Inflammatory macrophage treated with lipopolysaccharide for 1 hour (primary cell): ENCODE measurements around the gene POLA1.

Experiments
- DNase-seq, 2 donors: peaks; one replicate each; pipeline ENCODE4 v3.0.0-alpha.2; 2020 to 2022

POLA1 gene

DNA sequence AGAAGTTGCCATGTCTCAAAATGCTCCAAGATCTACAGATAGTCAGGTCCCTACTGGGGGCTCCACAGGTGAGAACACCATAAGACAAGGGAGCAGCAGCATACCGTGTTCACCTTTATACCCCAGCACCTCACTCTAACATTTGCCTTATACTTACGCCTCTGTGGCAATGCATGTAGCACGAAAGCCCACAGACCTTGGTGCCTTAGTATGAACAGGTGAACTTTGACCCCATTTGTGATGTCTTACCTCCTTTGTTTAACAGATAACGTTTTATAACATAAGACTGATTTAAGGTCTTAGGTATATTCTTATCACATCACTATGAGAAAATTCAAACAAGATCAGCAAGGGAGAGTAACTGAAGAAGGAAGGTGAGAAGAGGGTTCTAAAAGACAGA is 193.2 kb downstream of the POLA1 start:
- no peak for DNase-seq

DNA sequence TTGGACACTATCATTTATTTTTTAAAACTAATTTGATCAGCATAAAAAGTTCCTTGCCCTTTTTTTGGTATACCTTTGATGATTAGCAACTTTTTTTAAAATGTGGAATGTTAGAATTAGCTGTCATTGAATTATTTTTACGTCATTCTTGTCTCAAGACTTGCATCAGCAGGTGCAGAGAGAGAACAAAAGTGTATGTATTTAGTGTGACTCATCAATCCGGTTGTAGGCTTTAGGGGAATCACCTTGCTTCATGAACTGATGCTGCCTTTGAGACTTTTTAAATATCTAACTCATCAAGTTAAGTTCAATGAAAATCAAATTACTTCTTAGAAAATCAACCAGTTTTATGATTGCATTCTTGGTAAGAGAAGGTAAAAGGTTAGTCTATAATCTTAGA is 197.0 kb downstream of the POLA1 start:
- no peak for DNase-seq

DNA sequence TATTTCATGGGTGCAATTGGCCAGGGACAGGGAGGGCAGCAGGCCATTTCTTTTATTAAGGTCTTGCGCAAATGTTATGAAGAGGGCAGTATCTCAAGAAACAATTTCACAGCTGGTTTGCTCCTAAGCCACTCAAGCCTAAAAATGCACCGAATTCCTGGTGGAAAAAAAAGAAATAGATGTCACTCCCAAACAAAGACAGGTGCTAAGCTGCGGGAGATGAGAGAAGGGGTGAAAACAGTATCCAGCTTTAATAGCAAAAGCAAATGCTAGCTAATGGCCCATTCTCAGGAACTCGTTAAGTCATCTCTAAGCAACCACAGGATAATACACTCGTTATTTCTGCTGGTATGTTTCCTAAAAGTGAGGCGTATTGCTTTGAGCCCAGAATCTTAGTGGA is 205.7 kb downstream of the POLA1 start:
- DNase-seq, result no peak

DNA sequence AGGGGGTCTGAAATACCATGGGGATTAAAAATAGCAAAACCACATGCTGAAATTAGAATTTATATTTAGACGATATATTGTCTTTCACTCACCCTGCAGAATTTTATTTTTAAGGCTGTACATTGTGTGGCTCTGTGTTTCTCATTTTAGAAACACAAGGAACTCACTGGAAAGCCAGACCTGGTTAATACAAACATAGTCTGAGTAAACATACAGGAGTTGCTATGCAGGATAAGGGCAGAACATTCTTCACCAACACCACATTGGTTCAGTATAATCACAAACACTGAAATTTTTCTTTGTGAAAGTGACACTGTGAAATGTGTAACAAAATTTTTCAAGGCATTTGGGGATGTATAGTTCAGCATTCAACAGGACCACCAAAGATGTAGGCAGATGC is 206.5 kb downstream of the POLA1 start:
- no peak for DNase-seq

DNA sequence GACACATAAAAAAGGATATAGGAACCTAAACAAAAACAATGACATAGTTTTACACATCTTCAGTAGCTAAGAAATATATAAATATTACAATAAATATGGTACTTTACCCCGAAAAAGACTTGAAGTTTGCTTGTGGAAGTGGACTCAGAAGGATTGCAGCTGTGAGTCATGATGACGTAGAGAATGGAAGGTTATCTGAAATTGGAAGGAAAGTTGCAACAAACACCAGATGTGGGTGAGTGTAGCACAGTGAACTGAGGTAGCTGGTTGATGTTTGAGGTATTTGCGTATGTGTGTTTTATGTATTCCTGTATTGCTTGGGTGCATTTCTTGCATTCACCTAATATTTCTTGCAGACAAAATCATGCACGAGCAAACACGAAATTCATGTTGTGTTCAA is 209.1 kb downstream of the POLA1 start:
- no peak for DNase-seq

DNA sequence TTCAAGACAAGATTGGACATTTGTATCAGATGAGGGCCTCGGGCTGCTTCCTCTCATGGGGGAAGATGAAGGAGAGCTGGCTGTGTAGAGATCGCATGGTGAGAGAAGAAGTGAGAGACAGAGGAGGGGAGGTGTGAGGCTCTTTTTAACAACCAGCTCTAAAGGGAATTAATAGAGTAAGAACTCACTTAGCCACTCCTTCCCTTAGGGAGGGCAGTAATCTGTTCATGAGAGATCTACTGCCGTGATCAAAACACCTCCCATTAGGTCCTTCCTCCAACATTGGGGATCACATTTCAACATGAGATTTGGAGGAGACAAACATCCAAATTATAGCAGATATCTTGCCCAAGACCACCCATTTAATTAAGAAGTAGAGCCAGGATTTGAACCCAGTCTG is 225.0 kb downstream of the POLA1 start:
- no peak for DNase-seq

DNA sequence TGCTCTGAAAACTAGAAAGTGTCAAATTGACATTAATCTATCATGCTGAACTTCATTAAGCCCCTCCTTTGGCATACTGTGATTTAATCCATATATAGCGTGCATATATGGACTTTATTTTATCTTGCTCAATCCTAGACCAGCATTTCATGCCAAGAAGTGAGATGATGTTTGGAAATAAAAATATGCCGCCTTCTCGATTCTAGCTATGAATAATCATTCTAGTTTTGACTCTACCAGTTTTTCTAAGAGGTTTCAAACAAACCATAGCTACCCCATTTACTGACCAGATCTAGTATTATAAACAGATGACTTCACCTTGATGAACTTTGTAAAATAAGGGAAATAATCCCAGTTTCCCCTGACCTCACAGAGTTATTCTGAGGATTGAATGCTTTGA is 227.1 kb downstream of the POLA1 start:
- DNase-seq, result no peak

DNA sequence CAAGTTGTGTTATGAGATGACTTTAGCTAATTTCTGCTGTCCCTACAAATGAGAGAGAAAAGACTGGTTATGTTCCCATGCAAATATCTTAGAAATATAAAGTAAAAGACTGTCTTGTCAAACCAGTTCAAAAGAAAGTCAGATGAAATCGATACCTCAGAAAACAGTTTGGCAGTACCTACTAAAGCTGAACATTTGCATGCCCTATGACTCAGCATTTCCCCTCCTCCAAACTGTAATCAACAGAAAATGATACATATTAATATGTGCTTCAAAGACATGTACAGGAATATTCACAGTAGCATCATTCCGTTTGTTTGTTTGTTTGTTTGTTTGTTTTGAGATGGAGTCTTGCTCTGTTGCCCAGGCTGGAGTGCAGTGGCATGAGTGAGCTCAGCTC is 231.7 kb downstream of the POLA1 start:
- no peak for DNase-seq

DNA sequence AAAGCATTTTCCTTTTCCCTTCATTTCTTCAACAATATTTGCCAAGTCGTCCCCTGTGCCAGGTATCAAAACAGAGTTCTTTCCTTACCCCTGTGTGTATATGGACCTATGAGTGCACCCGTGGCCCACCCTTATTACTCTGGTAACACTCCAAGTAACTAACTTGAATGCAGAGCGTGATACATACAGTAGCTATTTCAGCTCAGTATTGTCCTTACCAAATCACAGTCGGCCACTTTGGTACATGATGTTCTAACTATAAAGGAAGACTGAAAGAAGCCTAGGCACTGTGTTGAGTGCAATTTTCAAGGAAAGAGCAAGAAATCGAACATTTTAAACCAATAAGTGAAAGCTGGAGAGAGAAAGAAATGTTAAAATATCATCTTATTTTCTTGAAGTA is 233.7 kb downstream of the POLA1 start:
- DNase-seq, result no peak

DNA sequence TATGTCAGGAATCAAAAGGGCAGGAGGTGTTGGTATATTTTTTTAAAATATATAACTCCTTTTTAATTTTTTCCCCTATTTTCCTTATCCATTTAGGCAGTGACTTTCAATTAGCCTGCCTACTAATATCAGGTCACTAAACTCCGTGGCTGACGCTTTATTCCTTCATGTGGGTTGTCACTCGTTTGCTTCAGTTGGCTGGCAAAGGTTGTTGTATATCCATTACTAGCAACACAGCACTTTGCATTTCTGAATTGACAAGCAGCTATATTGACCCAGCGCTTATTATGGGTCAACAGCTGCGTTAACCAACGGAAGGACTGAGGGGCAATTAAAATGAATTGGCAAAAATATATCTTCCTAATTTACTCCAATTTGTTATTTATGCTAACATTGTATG is 234.4 kb downstream of the POLA1 start:
- DNase-seq, result no peak

DNA sequence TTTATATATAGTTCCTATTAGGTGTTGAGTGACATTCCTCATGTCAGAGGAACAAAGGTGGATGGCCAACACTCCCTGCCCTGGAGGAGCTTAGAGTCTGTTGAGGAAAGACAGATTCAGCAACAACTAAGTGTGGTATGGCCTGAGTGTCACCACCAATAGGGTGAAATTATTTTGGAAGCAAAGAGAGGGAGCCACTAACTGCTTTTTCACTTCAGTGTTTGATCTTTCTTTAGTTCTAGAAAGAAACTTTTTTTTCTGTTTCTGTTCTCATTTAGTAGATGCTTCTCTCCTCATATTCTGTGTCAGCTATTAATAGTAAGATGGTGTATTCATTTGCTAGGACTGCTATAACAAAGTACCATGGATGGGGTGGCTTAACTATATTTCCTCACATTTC is 240.6 kb downstream of the POLA1 start:
- no peak for DNase-seq

DNA sequence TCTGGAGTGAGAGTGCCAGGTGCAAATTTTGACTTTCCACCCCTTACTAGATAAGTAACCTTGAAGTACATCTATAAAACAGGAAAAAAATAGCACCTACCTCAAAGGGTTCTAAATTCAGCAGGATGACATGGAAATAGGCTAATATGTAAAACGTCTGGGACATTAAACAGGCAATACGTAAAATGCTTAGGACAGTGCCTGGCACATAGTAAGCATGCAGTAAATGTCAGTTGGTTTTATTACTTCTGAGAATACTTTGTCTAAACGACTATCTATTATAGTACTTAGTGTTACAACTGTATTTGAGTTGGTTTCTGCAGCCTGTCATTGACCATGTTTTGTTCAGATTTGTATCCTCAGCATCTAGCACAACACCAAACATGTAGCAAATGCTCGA is 251.3 kb downstream of the POLA1 start:
- DNase-seq, result no peak

DNA sequence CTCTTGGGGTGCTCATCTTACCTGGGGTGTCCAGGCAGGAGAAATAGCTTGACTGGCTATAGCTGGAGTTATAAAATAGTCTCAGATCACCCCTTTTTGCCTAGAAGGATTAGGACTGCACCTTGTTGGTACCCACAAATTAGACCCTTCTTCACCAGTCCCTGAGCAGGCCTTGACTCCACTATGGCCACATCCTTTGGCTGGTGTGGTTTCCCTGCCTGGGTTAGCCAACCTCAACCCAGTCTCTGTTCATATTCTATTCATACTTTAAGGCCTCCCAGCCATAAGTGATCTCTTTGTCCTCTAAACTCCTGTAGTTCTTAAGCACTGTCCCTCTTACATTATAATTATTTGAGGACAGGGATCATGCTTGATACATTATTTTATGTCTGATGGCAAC is 252.7 kb downstream of the POLA1 start:
- no peak for DNase-seq

DNA sequence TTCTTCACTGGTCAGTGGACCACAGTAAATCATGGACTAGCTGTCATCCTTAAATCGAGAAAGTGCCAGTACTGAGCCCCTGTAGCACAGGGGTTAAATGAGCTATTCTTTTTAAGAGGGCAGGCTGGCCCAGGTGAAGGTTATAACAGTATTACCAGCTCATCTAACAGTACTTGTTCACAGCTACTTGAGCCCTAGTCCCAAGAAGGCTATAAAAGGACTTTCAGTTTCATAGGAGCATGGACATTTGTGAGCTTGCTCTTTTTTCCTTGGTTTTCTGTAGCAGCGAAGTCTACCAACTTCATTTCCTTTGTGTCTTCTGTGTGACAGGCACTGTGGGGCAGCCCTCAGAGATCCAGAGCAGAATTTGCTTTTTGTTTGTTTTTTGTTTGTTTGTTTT is 261.0 kb downstream of the POLA1 start:
- no peak for DNase-seq

DNA sequence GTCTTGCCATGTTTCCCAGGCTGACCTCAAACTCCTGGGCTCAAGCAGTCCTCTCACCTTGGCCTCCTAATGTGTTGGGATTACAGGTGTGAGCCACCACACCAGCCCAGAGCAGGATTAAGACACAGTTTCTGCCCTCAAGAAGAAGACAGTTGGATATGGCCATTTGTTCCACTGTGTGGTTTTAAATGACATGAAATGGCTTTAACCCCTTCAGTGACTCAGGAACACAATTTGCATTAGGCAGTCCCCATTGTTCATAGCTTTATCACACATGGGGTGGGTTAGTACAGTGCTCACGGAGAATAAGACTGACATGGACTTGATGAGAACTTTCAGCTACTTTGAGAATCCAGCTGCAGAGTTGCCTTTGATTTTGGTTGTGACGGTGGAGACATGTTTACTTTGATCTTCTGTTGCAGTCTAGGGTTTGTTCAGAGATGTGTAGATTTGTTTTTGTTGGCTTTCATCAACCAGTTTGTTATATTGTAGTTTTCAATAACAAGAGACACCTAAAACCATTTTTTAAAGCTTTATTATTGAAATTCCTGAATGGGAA is 261.7 kb downstream of the POLA1 start:
- no peak for DNase-seq

DNA sequence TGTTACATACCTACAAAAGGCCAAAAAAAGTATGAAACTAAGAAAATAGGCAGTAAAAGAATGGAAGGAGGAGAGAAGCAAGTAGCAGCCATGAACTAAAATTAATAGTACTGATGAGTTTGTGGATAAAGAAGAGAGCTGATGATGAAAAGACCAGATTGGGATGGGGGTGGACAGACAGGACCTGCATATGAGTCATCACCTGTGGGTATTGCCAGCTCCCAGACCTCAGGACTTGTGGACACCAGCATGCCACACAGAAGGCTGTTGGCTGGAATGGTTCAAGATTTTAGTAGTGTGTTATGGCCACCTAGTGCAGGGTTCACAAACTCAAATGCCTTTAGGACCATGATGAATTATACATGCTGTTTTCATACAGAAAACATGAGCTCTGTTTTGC is 263.1 kb downstream of the POLA1 start:
- no peak for DNase-seq

DNA sequence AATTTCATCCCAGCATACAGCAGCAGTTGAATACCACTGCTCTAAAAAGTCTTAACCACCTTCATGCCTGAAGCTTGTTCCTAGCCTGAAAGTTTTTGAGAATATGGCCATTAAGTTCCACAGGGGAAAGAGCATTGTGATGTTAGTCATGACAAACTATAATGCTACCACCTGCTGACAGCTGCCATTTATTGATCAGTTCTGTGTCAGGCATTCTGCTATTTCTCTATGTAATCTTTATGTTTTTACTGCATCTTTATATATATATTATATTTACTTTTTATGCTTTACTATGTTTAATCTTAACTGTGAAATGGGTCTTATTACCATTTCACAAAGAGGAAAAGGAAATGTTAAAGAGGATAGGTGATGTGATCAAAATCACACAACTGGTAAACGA is 268.1 kb downstream of the POLA1 start:
- no peak for DNase-seq

DNA sequence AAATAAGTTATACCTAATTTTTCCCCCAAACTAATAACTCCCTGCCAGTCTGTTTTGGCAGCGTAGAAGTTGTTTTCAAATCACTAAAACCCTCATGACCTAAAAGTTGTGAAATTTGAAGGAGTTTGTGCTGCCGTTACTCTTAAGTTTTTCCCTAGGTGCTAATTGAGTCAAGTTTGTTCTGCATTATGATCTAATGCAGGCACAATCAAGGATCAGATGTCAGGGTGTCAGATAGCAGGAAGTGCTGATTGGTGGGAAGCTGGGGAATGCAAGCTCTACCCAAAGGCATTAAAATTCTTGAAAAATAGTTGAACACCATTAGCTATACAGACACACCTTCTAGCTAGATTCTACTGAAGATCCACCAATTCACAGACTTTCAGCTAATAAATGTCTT is 270.1 kb downstream of the POLA1 start:
- no peak for DNase-seq

DNA sequence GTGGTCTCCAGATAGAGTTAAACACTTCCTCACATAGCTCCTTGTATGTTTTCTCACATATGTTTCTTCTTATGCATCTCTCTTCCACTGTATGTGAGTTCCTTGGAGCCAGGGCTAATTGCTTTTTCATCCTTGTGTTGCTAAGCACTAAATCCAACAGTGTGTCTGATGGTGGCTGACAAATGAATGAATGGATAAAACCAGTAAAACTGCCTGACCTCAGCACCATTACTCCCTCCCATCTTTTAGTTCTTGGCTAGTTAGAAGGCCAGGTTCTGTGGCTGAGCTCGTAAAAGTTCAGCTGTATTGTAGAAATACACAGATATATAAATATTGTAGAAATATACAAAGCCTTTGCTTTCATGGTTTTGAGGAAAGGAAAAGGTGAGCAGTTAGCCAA is 271.7 kb downstream of the POLA1 start:
- DNase-seq, result no peak

DNA sequence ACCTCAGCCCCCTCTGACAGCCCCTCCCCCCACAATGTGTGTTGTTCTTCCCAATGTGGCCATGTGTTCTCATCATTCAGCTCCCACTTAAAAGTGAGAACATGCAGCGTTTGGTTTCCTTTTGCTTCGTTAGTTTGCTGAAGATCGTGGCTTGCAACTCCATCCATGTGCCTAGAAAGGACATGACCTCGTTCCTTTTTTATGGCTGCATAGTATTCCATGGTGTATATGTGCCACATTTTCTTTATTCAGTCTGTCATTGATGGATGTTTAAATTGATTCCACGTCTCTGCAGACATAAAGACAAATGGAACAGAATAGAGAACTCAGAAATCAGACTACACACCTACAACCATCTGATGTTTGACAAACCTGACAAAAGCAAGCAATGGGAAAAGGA is 276.1 kb downstream of the POLA1 start:
- DNase-seq, result no peak

DNA sequence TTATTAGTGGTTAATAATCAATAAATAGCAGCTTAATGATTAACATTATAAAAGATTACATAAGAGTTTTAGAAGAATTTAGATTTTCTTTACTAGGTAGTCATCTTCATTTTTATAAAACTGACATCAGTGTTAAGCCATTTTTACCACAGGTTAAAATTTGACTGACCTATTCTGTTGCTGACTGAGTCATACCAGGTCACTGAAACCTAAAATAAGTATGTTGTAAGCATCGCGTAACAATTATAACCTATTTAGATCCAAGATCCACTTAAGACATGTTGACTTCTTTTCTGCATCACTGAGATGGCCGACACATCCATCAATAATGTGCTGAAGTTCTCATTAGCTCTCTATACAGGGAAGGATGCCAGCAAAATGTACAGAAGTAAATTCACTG is 285.4 kb downstream of the POLA1 start:
- DNase-seq, result no peak

DNA sequence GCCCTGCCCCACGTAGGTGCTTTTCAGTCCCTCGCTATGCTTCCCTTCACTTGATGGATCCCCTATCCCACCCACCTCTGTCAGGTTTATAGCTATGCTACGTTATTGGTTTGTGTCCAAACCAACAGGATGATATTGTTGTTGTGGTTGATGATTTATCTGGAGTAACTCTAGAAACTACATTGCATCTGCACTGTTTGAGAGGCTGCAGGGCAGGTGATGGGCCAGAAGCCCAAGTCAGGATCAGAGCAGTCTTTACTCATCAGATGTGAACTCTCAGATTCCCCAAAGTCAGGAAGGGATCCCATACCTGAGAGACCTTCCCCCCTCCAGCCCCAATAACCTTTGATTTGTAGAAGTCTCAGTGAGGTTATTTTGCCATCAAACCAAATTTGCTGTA is 287.3 kb downstream of the POLA1 start:
- no peak for DNase-seq

DNA sequence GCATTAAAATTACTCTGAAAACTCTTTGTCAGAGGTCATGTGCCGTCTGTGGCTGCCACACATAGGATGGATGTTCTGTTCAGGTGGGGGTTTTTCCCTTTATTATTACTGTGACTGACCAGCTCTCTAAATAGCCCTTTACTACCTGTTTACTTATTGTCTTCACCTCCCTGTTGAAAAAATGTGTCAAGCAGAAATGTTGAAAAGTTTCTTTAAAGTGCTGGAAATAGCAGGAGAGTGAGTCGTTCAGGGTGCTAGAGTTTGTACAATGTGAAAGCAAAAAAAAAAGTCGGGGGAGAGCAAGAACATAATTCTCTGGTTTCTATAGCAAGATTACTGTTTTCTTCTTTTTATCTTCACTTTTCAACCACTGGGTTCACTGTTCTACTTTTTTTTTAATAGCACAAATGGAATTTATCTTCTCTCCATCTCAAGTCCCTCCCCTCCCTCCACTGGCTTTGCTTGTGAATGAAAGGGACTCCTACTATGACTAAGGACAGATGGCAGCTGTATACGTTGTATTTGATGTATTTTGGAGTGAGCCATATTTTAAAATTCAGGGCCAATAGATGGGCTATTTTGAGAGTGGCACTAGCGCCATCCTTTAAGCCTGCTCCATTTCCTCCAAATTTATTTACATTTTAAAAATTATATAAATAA is 288.7 kb downstream of the POLA1 start:
- DNase-seq, result no peak

DNA sequence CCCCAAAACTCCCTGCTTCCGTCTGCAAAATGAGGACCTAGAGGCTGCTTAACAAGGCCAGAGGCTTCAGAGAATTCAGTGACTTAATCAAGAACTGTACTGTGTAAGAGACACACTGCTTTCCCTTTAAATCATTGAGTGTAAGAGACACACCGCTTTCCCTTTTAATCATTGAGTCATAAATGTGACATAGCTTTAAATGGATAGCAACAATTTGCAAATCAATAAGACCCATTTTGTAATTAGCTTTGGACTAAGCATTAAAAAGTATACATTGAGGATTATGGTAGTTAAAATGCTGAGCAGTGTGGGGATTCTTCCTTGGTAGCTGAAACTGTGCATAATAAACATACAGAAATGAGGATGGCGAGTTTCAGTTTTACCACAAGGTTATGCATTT is 290.2 kb downstream of the POLA1 start:
- DNase-seq, result no peak

DNA sequence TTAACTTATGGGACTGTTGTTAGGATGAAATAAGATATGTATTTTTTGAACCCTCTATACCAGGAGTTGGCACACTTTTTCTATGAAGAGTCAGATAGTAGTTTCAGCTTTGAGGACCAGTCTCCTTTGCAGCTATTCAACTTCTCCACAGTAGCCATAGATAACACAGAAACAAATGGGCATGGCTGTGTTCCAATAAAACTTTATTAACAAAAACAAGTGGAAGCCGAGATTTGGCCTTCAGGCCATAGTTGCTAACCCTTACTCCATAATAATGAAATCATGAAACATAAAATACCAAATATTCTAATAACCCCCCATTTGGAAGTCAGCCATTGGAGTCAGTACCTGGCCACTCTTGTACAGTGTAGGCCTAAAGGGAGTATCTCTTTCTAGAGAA is 291.4 kb downstream of the POLA1 start:
- DNase-seq, result no peak

DNA sequence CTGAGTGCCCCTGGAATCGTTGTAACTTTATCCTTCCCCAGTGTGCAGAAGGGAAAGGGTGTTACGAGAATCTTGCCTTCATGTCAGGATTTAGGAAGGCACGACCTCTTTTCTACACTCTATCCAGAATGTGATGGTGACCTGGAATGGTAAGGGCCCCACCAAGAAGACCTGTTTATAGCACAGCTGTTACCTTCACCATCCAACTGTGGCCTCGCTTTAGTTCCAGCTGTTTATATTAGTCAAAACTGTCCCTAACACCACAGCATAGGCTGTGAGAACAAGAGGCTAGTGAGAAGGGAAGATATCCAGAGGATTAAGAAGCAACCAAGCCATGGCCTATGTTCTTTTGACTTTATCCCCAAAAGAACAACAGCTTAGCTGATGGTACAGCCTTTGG is 294.0 kb downstream of the POLA1 start:
- no peak for DNase-seq
